Measurements from ENCODE around the gene KCNK7. TPM values are rescaled to one million over a fixed set of nuclear protein-coding genes. Genes with fewer than 3 reads are reported as not detected.

KCNK7 gene
- total and polyA plus RNA-seq, 2 experiments from 2014 or later, result not detected

GRCh38 chr11:65571940-65572339, 23.7 kb downstream of the KCNK7 start:
- Histone ChIP-seq H3K79me2 (ENCODE audit: insufficient read depth) (peaks cover 60% of the 10 kb centered on the region), H3K27me3 (replicated peaks; ENCODE audit: insufficient read depth) (no peaks in the 10 kb centered on the region), H3K4me1 (ENCODE audit: insufficient read depth) (peaks cover 40% of the 10 kb centered on the region), H3K9me2 (ENCODE audit: insufficient read depth) (no peaks in the 10 kb centered on the region), H3F3A (ENCODE audit: insufficient read depth) (peaks cover 20% of the 10 kb centered on the region), H3K4me3 (peak overlapping the region; percentile 92), H3K9ac (peak overlapping the region; percentile 92), H3K27ac (peak overlapping the region; percentile 72), H2AFZ (no peak overlapping the region), H3K4me2 (ENCODE audit: unreplicated experiment) (peak overlapping the region; percentile 80), H4K20me1 (ENCODE audit: insufficient read depth) (no peaks in the 10 kb centered on the region), H3K9me3 (ENCODE audit: low read depth) (no peaks in the 10 kb centered on the region), H3K36me3 (ENCODE audit: low read depth) (no peaks in the 10 kb centered on the region)
- peak; percentile 61 for DNase-seq
- 10 to 11% methylated on average over 11 of the region's 11 CpGs for WGBS, 2 experiments (ENCODE audit: low coverage in 1 of 2, low lambda C conversion rate in 2 of 2, missing lambda C conversion rate in 2 of 2)
- in situ Hi-C loops (cut with MboI), result no loop called here
- no peak for TF ChIP-seq EZH2phosphoT487 (IDR thresholded peaks at IDR 0.05; ENCODE audit: insufficient read depth, low read depth)
- no peak for TF ChIP-seq EZH2 (IDR thresholded peaks at IDR 0.05; ENCODE audit: insufficient read depth, poor library complexity, severe bottlenecking)

- Histone ChIP-seq H3K4me3 (peak overlapping the region; percentile 92), H2AFZ (no peak overlapping the region), H3K9me2 (ENCODE audit: insufficient read depth) (no peaks in the 10 kb centered on the region), H3K27me3 (replicated peaks; ENCODE audit: insufficient read depth) (no peaks in the 10 kb centered on the region), H3K4me1 (ENCODE audit: insufficient read depth) (peaks cover 37% of the 10 kb centered on the region), H3K4me2 (ENCODE audit: unreplicated experiment) (peak overlapping the region; percentile 80), H3K79me2 (ENCODE audit: insufficient read depth) (peaks cover 60% of the 10 kb centered on the region), H3K9me3 (ENCODE audit: low read depth) (no peaks in the 10 kb centered on the region), H3K36me3 (ENCODE audit: low read depth) (no peaks in the 10 kb centered on the region), H4K20me1 (ENCODE audit: insufficient read depth) (no peaks in the 10 kb centered on the region), H3K27ac (peak overlapping the region; percentile 72), H3F3A (ENCODE audit: insufficient read depth) (peaks cover 20% of the 10 kb centered on the region), H3K9ac (peak overlapping the region; percentile 92)
- no peak for DNase-seq
- in situ Hi-C loops (cut with MboI), result no loop called here
- WGBS, 2 experiments (ENCODE audit: low coverage in 1 of 2, low lambda C conversion rate in 2 of 2, missing lambda C conversion rate in 2 of 2), result 64 to 70% methylated on average over 6 to 9 of the region's 9 CpGs
- TF ChIP-seq EZH2phosphoT487 (IDR thresholded peaks at IDR 0.05; ENCODE audit: insufficient read depth, low read depth) (no peak), EZH2 (IDR thresholded peaks at IDR 0.05; ENCODE audit: insufficient read depth, poor library complexity, severe bottlenecking) (no peak)
These were observed 24.2 kb downstream of the KCNK7 start for GRCh38 chr11:65571420-65571819.

- Histone ChIP-seq H3K9me3 (ENCODE audit: low read depth) (no peaks in the 10 kb centered on the region), H2AFZ (peak within 1 kb of the TSS; percentile 89), H3K9me2 (ENCODE audit: insufficient read depth) (no peaks in the 10 kb centered on the region), H3F3A (ENCODE audit: insufficient read depth) (peaks cover 17% of the 10 kb centered on the region), H4K20me1 (ENCODE audit: insufficient read depth) (no peaks in the 10 kb centered on the region), H3K36me3 (ENCODE audit: low read depth) (no peaks in the 10 kb centered on the region), H3K79me2 (ENCODE audit: insufficient read depth) (peaks cover 60% of the 10 kb centered on the region), H3K4me2 (ENCODE audit: unreplicated experiment) (peak within 1 kb of the TSS; percentile 87), H3K27me3 (replicated peaks; ENCODE audit: insufficient read depth) (no peaks in the 10 kb centered on the region), H3K4me3 (peak within 1 kb of the TSS; percentile 92), H3K9ac (peak within 1 kb of the TSS; percentile 92), H3K4me1 (ENCODE audit: insufficient read depth) (peaks cover 42% of the 10 kb centered on the region), H3K27ac (peak within 1 kb of the TSS; percentile 89)
- 0 to 2% methylated on average over 62 to 86 of the region's 89 CpGs for WGBS, 2 experiments (ENCODE audit: low coverage in 1 of 2, low lambda C conversion rate in 2 of 2, missing lambda C conversion rate in 2 of 2)
- TF ChIP-seq EZH2 (IDR thresholded peaks at IDR 0.05; ENCODE audit: insufficient read depth, poor library complexity, severe bottlenecking), result no peak
- TF ChIP-seq EZH2phosphoT487 (IDR thresholded peaks at IDR 0.05; ENCODE audit: insufficient read depth, low read depth), result no peak
- DNase-seq, result peak; percentile 100
- in situ Hi-C loops (cut with MboI), result no loop called here
These were observed 25.4 kb downstream of the KCNK7 start, which contains the start of gene ZNRD2 for GRCh38 chr11:65569973-65570918. TSS of gene ZNRD2 (plus strand) at chr11:65570477. CDS start at chr11:65570492, 15 bp downstream.

GRCh38 chr11:65569164-65569972, 26.2 kb downstream of the KCNK7 start:
- 8 to 9% methylated on average over 28 of the region's 28 CpGs for whole genome bisulfite sequencing, 2 experiments (ENCODE audit: low coverage in 1 of 2, low lambda C conversion rate in 2 of 2, missing lambda C conversion rate in 2 of 2)

More at GRCh38 chr11:65569164-65569972, 26.2 kb downstream of the KCNK7 start:
- in situ Hi-C loops (cut with MboI), result no loop called here
- no peaks in the 10 kb centered on the region for H3K36me3 ChIP-seq (ENCODE audit: low read depth)
- H3K9ac ChIP-seq, result peak overlapping the region; percentile 92
- H3K79me2 ChIP-seq (ENCODE audit: insufficient read depth), result peaks cover 60% of the 10 kb centered on the region
- peak overlapping the region; percentile 87 for H3K4me2 ChIP-seq (ENCODE audit: unreplicated experiment)
- peak overlapping the region; percentile 92 for H3K4me3 ChIP-seq
- H3K9me2 ChIP-seq (ENCODE audit: insufficient read depth), result no peaks in the 10 kb centered on the region
- peaks cover 37% of the 10 kb centered on the region for H3K4me1 ChIP-seq (ENCODE audit: insufficient read depth)
- H3K27ac ChIP-seq, result peak overlapping the region; percentile 89
- peaks cover 10% of the 10 kb centered on the region for H3F3A ChIP-seq (ENCODE audit: insufficient read depth)
- H4K20me1 ChIP-seq (ENCODE audit: insufficient read depth), result no peaks in the 10 kb centered on the region
- no peaks in the 10 kb centered on the region for H3K27me3 ChIP-seq (replicated peaks; ENCODE audit: insufficient read depth)
- H3K9me3 ChIP-seq (ENCODE audit: low read depth), result no peaks in the 10 kb centered on the region
- peak; percentile 17 for DNase-seq
- no peak for TF ChIP-seq EZH2 (IDR thresholded peaks at IDR 0.05; ENCODE audit: insufficient read depth, poor library complexity, severe bottlenecking)
- no peak for TF ChIP-seq EZH2phosphoT487 (IDR thresholded peaks at IDR 0.05; ENCODE audit: insufficient read depth, low read depth)
- H2AFZ ChIP-seq, result peak overlapping the region; percentile 89

Data from GM23248 (cell line).